ACC112 (cell line): Measurements from ENCODE around the gene KLHL29.

Experiments used
- H2AFZ ChIP-seq: fragments of 200-600 bp; sonication (generic); one replicate; pipeline ENCODE4 v1.6.0; 2017; ENCODE audit warnings: antibody characterized with exemption, low read length; ENCODE audit not compliant: unreplicated experiment
- H3K27ac ChIP-seq: fragments of 200-600 bp; sonication (generic); 2 replicates; pipeline ENCODE4 v1.5.1; 2014; ENCODE audit warnings: low read depth, mild to moderate bottlenecking, antibody characterized with exemption, low read length, moderate library complexity
- H3K27me3 ChIP-seq: fragments of 200-600 bp; sonication (generic); 2 replicates; pipeline ENCODE4 v1.6.1; 2014; ENCODE audit warnings: mild to moderate bottlenecking, antibody characterized with exemption, low read length, moderate library complexity, mixed read lengths; ENCODE audit not compliant: insufficient read depth
- H3K36me3 ChIP-seq: fragments of 200-600 bp; sonication (generic); 2 replicates; pipeline ENCODE4 v1.6.1; 2016; ENCODE audit warnings: mild to moderate bottlenecking, antibody characterized with exemption, low read length, moderate library complexity, mixed read lengths; ENCODE audit not compliant: insufficient read depth
- H3K4me1 ChIP-seq: fragments of 200-600 bp; sonication (generic); one replicate; pipeline ENCODE4 v1.6.1; 2016; ENCODE audit warnings: low read length, mixed read lengths; ENCODE audit not compliant: insufficient read depth, unreplicated experiment, control insufficient read depth
- H3K4me3 ChIP-seq: fragments of 200-600 bp; sonication (generic); 2 replicates; pipeline ENCODE4 v1.5.1; 2014; ENCODE audit warnings: mild to moderate bottlenecking, low read depth, low read length
- H3K79me2 ChIP-seq: fragments of 200-600 bp; sonication (generic); one replicate; pipeline ENCODE4 v1.6.0; 2016; ENCODE audit warnings: low read length; ENCODE audit not compliant: control insufficient read depth, unreplicated experiment, insufficient read depth

The KLHL29 gene

GRCh38 chr2:23668756-23669304 is 283.9 kb downstream of the KLHL29 start:
- H3K36me3 ChIP-seq: no peaks in the 10 kb centered on the region
- H2AFZ ChIP-seq: no peak overlapping the region
- H3K79me2 ChIP-seq: no peaks in the 10 kb centered on the region
- H3K27me3 ChIP-seq: no peaks in the 10 kb centered on the region
- H3K4me1 ChIP-seq: no peaks in the 10 kb centered on the region
- no peak overlapping the region for H3K27ac ChIP-seq
- no peak overlapping the region for H3K4me3 ChIP-seq

- Histone ChIP-seq H3K79me2 (no peaks in the 10 kb centered on the region), H3K4me3 (no peak overlapping the region), H3K27me3 (no peaks in the 10 kb centered on the region), H3K36me3 (no peaks in the 10 kb centered on the region), H3K27ac (no peak overlapping the region), H3K4me1 (no peaks in the 10 kb centered on the region), H2AFZ (no peak overlapping the region)
These were observed 284.6 kb downstream of the KLHL29 start for GRCh38 chr2:23669413-23670244.

- H3K36me3 ChIP-seq: no peaks in the 10 kb centered on the region
- H3K4me1 ChIP-seq: no peaks in the 10 kb centered on the region
- no peak overlapping the region for H3K4me3 ChIP-seq
- no peak overlapping the region for H3K27ac ChIP-seq
- no peak overlapping the region for H2AFZ ChIP-seq
- no peaks in the 10 kb centered on the region for H3K27me3 ChIP-seq
- no peaks in the 10 kb centered on the region for H3K79me2 ChIP-seq
These were observed 285.2 kb downstream of the KLHL29 start for GRCh38 chr2:23670245-23670592.

- no peak overlapping the region for H3K4me3 ChIP-seq
- H3K27ac ChIP-seq: no peak overlapping the region
- no peak overlapping the region for H2AFZ ChIP-seq
- no peaks in the 10 kb centered on the region for H3K27me3 ChIP-seq
- no peaks in the 10 kb centered on the region for H3K79me2 ChIP-seq
- H3K36me3 ChIP-seq: no peaks in the 10 kb centered on the region
- H3K4me1 ChIP-seq: no peaks in the 10 kb centered on the region
These were observed 288.1 kb downstream of the KLHL29 start for GRCh38 chr2:23673082-23673481.

GRCh38 chr2:23673830-23674679 is 289.1 kb downstream of the KLHL29 start:
- no peaks in the 10 kb centered on the region for H3K36me3 ChIP-seq
- no peaks in the 10 kb centered on the region for H3K79me2 ChIP-seq
- no peaks in the 10 kb centered on the region for H3K27me3 ChIP-seq
- H3K27ac ChIP-seq: no peak overlapping the region
- no peak overlapping the region for H3K4me3 ChIP-seq
- H2AFZ ChIP-seq: no peak overlapping the region
- H3K4me1 ChIP-seq: no peaks in the 10 kb centered on the region

GRCh38 chr2:23675506-23675905 is 290.5 kb downstream of the KLHL29 start:
- no peaks in the 10 kb centered on the region for H3K4me1 ChIP-seq
- H2AFZ ChIP-seq: no peak overlapping the region
- H3K4me3 ChIP-seq: no peak overlapping the region
- H3K27me3 ChIP-seq: no peaks in the 10 kb centered on the region
- H3K36me3 ChIP-seq: no peaks in the 10 kb centered on the region
- no peaks in the 10 kb centered on the region for H3K79me2 ChIP-seq
- H3K27ac ChIP-seq: no peak overlapping the region

GRCh38 chr2:23677836-23678235 is 292.9 kb downstream of the KLHL29 start:
- H3K79me2 ChIP-seq: no peaks in the 10 kb centered on the region
- no peaks in the 10 kb centered on the region for H3K36me3 ChIP-seq
- no peaks in the 10 kb centered on the region for H3K27me3 ChIP-seq
- H3K27ac ChIP-seq: no peak overlapping the region
- no peak overlapping the region for H3K4me3 ChIP-seq
- H3K4me1 ChIP-seq: no peaks in the 10 kb centered on the region
- H2AFZ ChIP-seq: no peak overlapping the region

GRCh38 chr2:23679044-23679443 is 294.1 kb downstream of the KLHL29 start:
- H2AFZ ChIP-seq: no peak overlapping the region
- no peaks in the 10 kb centered on the region for H3K4me1 ChIP-seq
- no peaks in the 10 kb centered on the region for H3K79me2 ChIP-seq
- no peak overlapping the region for H3K4me3 ChIP-seq
- H3K27ac ChIP-seq: no peak overlapping the region
- no peaks in the 10 kb centered on the region for H3K36me3 ChIP-seq
- no peaks in the 10 kb centered on the region for H3K27me3 ChIP-seq

- no peak overlapping the region for H3K4me3 ChIP-seq
- no peaks in the 10 kb centered on the region for H3K27me3 ChIP-seq
- H3K79me2 ChIP-seq: no peaks in the 10 kb centered on the region
- H2AFZ ChIP-seq: no peak overlapping the region
- H3K36me3 ChIP-seq: no peaks in the 10 kb centered on the region
- no peaks in the 10 kb centered on the region for H3K4me1 ChIP-seq
- H3K27ac ChIP-seq: no peak overlapping the region
These were observed 296.0 kb downstream of the KLHL29 start for GRCh38 chr2:23680951-23681350.

GRCh38 chr2:23681356-23682140 is 296.6 kb downstream of the KLHL29 start:
- no peak overlapping the region for H3K4me3 ChIP-seq
- H3K27me3 ChIP-seq: no peaks in the 10 kb centered on the region
- no peaks in the 10 kb centered on the region for H3K4me1 ChIP-seq
- no peak overlapping the region for H3K27ac ChIP-seq
- H3K36me3 ChIP-seq: no peaks in the 10 kb centered on the region
- no peak overlapping the region for H2AFZ ChIP-seq
- H3K79me2 ChIP-seq: no peaks in the 10 kb centered on the region
